Stimulated activated naive CD8-positive, alpha-beta T cell treated with anti-CD3 and anti-CD28 coated beads, Interleukin-15, amount 100 ng/mL, for 72 hours (primary cell): ENCODE measurements around the gene CTBP2.
"Not testable (repeated sequence)": the region's sequence is repeated elsewhere in the genome, so short reads cannot be mapped to it uniquely, and the experiment has no call there.

Source experiments
- ATAC-seq: fragments of 150-1000 bp; cut with Tn5 transposase; 2 replicates; pipeline ENCODE4 v1.10.0; 2021; ENCODE audit warnings: mild to moderate bottlenecking, moderate library complexity
- DNase-seq, 2 donors: peaks; one replicate each; pipeline ENCODE4 v3.0.0; 2021 to 2022
- H3K27ac Mint-ChIP-seq, 2 donors: one replicate each; pipeline ENCODE4 v1.8.0; 2022; ENCODE audit warnings: mild to moderate bottlenecking in 2 of 2, mixed read lengths in 2 of 2, moderate library complexity in 2 of 2
- H3K27me3 Mint-ChIP-seq: one replicate; pipeline ENCODE4 v1.8.0; 2022; ENCODE audit warnings: mixed read lengths
- H3K4me1 Mint-ChIP-seq: one replicate; pipeline ENCODE4 v1.8.0; 2022; ENCODE audit warnings: mild to moderate bottlenecking, mixed read lengths
- H3K4me3 Mint-ChIP-seq, 2 donors: one replicate each; pipeline ENCODE4 v1.8.0; 2022; ENCODE audit warnings: mild to moderate bottlenecking in 2 of 2, mixed read lengths in 2 of 2, moderate library complexity in 1 of 2
- H3K9me3 Mint-ChIP-seq, 2 donors: one replicate each; pipeline ENCODE4 v1.8.0; 2022; ENCODE audit warnings: mixed read lengths in 2 of 2

Gene CTBP2

GRCh38 chr10:125155101-125155500 lies 5.3 kb downstream of the CTBP2 start:
- H3K27me3 Mint-ChIP-seq: peaks cover 72% of the 10 kb centered on the region
- DNase-seq (no peak), ATAC-seq (no peak)
- H3K4me1 Mint-ChIP-seq: no peaks in the 10 kb centered on the region
- no peak overlapping the region for H3K27ac Mint-ChIP-seq
- H3K4me3 Mint-ChIP-seq: no peak overlapping the region
- no peaks in the 10 kb centered on the region for H3K9me3 Mint-ChIP-seq

- Mint-ChIP-seq H3K4me3 (no peak overlapping the region), H3K27me3 (peaks cover 78% of the 10 kb centered on the region), H3K9me3 (no peaks in the 10 kb centered on the region), H3K27ac (no peak overlapping the region), H3K4me1 (no peaks in the 10 kb centered on the region)
- no peak for DNase-seq
- ATAC-seq: no peak
Measured at GRCh38 chr10:125154529-125154928, 5.8 kb downstream of the CTBP2 start.

GRCh38 chr10:125153703-125154490 lies 6.5 kb downstream of the CTBP2 start:
- Mint-ChIP-seq H3K9me3 (no peaks in the 10 kb centered on the region), H3K27me3 (peaks cover 84% of the 10 kb centered on the region), H3K4me3 (no peak overlapping the region), H3K4me1 (no peaks in the 10 kb centered on the region), H3K27ac (no peak overlapping the region)
- ATAC-seq (no peak), DNase-seq (no peak)

GRCh38 chr10:125152450-125153368 lies 7.7 kb downstream of the CTBP2 start:
- no peak overlapping the region for H3K4me3 Mint-ChIP-seq
- DNase-seq: no peak
- no peaks in the 10 kb centered on the region for H3K9me3 Mint-ChIP-seq
- H3K4me1 Mint-ChIP-seq: peaks cover 4% of the 10 kb centered on the region
- no peak for ATAC-seq
- H3K27ac Mint-ChIP-seq: no peak overlapping the region
- H3K27me3 Mint-ChIP-seq: peaks cover 85% of the 10 kb centered on the region

GRCh38 chr10:125151553-125152449 lies 8.6 kb downstream of the CTBP2 start:
- Mint-ChIP-seq H3K4me3 (no peak overlapping the region), H3K27me3 (peaks cover 85% of the 10 kb centered on the region), H3K27ac (no peak overlapping the region), H3K4me1 (peaks cover 4% of the 10 kb centered on the region), H3K9me3 (no peaks in the 10 kb centered on the region)
- DNase-seq (no peak), ATAC-seq (peak; percentile 47)

GRCh38 chr10:125151170-125151552 lies 9.2 kb downstream of the CTBP2 start:
- no peaks in the 10 kb centered on the region for H3K9me3 Mint-ChIP-seq
- DNase-seq (no peak), ATAC-seq (no peak)
- peaks cover 85% of the 10 kb centered on the region for H3K27me3 Mint-ChIP-seq
- no peak overlapping the region for H3K27ac Mint-ChIP-seq
- no peak overlapping the region for H3K4me3 Mint-ChIP-seq
- H3K4me1 Mint-ChIP-seq: peaks cover 4% of the 10 kb centered on the region

- not testable (repeated sequence) for H3K9me3 Mint-ChIP-seq, H3K4me1 Mint-ChIP-seq, H3K4me3 Mint-ChIP-seq, DNase-seq, ATAC-seq, H3K27ac Mint-ChIP-seq
- peaks cover 81% of the 10 kb centered on the region for H3K27me3 Mint-ChIP-seq
Measured at GRCh38 chr10:125150376-125151083, 9.8 kb downstream of the CTBP2 start.

GRCh38 chr10:125149680-125150047 lies 10.7 kb downstream of the CTBP2 start:
- peaks cover 4% of the 10 kb centered on the region for H3K4me1 Mint-ChIP-seq
- H3K9me3 Mint-ChIP-seq: no peaks in the 10 kb centered on the region
- H3K4me3 Mint-ChIP-seq: no peak overlapping the region
- no peak for ATAC-seq
- no peak overlapping the region for H3K27ac Mint-ChIP-seq
- H3K27me3 Mint-ChIP-seq: peaks cover 73% of the 10 kb centered on the region
- DNase-seq: no peak

- Mint-ChIP-seq H3K9me3 (no peaks in the 10 kb centered on the region), H3K4me3 (no peak overlapping the region), H3K27ac (no peak overlapping the region), H3K4me1 (peaks cover 4% of the 10 kb centered on the region), H3K27me3 (peaks cover 71% of the 10 kb centered on the region)
- ATAC-seq (no peak), DNase-seq (no peak)
Measured at GRCh38 chr10:125149036-125149679, 11.2 kb downstream of the CTBP2 start.

- H3K27ac Mint-ChIP-seq: no peak overlapping the region
- H3K4me3 Mint-ChIP-seq: no peak overlapping the region
- peaks cover 4% of the 10 kb centered on the region for H3K4me1 Mint-ChIP-seq
- no peaks in the 10 kb centered on the region for H3K9me3 Mint-ChIP-seq
- no peak for DNase-seq
- ATAC-seq: no peak
- H3K27me3 Mint-ChIP-seq: peaks cover 71% of the 10 kb centered on the region
Measured at GRCh38 chr10:125148528-125148927, 11.8 kb downstream of the CTBP2 start.

GRCh38 chr10:125147971-125148439 lies 12.4 kb downstream of the CTBP2 start:
- DNase-seq (no peak), ATAC-seq (no peak)
- H3K9me3 Mint-ChIP-seq: no peaks in the 10 kb centered on the region
- H3K4me1 Mint-ChIP-seq: peaks cover 4% of the 10 kb centered on the region
- no peak overlapping the region for H3K27ac Mint-ChIP-seq
- H3K4me3 Mint-ChIP-seq: no peak overlapping the region
- H3K27me3 Mint-ChIP-seq: peaks cover 71% of the 10 kb centered on the region

GRCh38 chr10:125146791-125147579 lies 13.4 kb downstream of the CTBP2 start:
- ATAC-seq: no peak

GRCh38 chr10:125145636-125146035 lies 14.7 kb downstream of the CTBP2 start:
- no peak overlapping the region for H3K4me3 Mint-ChIP-seq
- no peak for ATAC-seq
- H3K27me3 Mint-ChIP-seq: peaks cover 76% of the 10 kb centered on the region
- DNase-seq: no peak
- H3K4me1 Mint-ChIP-seq: peaks cover 4% of the 10 kb centered on the region
- H3K27ac Mint-ChIP-seq: no peak overlapping the region
- no peaks in the 10 kb centered on the region for H3K9me3 Mint-ChIP-seq

More at GRCh38 chr10:125146791-125147579, 13.4 kb downstream of the CTBP2 start:
- Mint-ChIP-seq H3K9me3 (no peaks in the 10 kb centered on the region), H3K4me3 (no peak overlapping the region), H3K27ac (no peak overlapping the region), H3K27me3 (peaks cover 68% of the 10 kb centered on the region), H3K4me1 (peaks cover 4% of the 10 kb centered on the region)
- DNase-seq: no peak
